SK-N-MC (cell line): ENCODE measurements around the gene MOGAT3.

Experiments used
- EZH2 ChIP-seq: fragments of 200-600 bp; sonication (generic); IDR thresholded peaks from one replicate; pipeline ENCODE4 v1.6.1; 2017; ENCODE audit warnings: antibody characterized with exemption
- FOXP2 ChIP-seq: optimal IDR thresholded peaks from 2 replicates; pipeline ENCODE3; 2011; ENCODE audit warnings: mild to moderate bottlenecking, moderate library complexity; ENCODE audit not compliant: insufficient read depth; ENCODE audit errors: extremely low read length, control extremely low read depth
- POLR2AphosphoS5 ChIP-seq: IDR thresholded peaks from 2 replicates; pipeline ENCODE4 v1.6.1; 2012; ENCODE audit warnings: mild to moderate bottlenecking, low read depth, low read length, borderline replicate concordance

- TF ChIP-seq EZH2: no peak
- TF ChIP-seq POLR2AphosphoS5: no peak
- TF ChIP-seq FOXP2: no peak
These were observed 24.8 kb upstream of the MOGAT3 start for GRCh38 chr7:101225650-101226049.
